Testis (tissue), 2 donors: ENCODE data around the gene WBP2NL.

Experiments
- CTCF ChIP-seq, 3 experiments: fragments of 450-650 bp in 2 of 3; fragments of 200-600 bp in 1 of 3; sonication (generic) in 1 of 3; IDR thresholded peaks; one replicate each; pipeline ENCODE4 v1.5.1; 2016 to 2019; ENCODE audit warnings: antibody characterized with exemption in 3 of 3, mild to moderate bottlenecking in 2 of 3, moderate library complexity in 1 of 3
- POLR2A ChIP-seq: fragments of 450-650 bp; IDR thresholded peaks from one replicate; pipeline ENCODE4 v1.6.1; 2017; ENCODE audit warnings: antibody characterized with exemption, mild to moderate bottlenecking, moderate library complexity

GRCh38 chr22:41957941-41958556 is 40.5 kb upstream of the WBP2NL start:
- TF ChIP-seq CTCF (IDR thresholded peaks at IDR 0.05) (peak in 1 of 3 experiments; percentile 40), POLR2A (no peak)
